GM19043 (cell line): ENCODE results near the gene TSKS.

Experiments used
- ATAC-seq: cut with Tn5 transposase; IDR thresholded peaks from one replicate; pipeline ENCODE4 v1.9.1; 2021; ENCODE audit warnings: low read depth; ENCODE audit not compliant: unreplicated experiment

Gene TSKS

DNA sequence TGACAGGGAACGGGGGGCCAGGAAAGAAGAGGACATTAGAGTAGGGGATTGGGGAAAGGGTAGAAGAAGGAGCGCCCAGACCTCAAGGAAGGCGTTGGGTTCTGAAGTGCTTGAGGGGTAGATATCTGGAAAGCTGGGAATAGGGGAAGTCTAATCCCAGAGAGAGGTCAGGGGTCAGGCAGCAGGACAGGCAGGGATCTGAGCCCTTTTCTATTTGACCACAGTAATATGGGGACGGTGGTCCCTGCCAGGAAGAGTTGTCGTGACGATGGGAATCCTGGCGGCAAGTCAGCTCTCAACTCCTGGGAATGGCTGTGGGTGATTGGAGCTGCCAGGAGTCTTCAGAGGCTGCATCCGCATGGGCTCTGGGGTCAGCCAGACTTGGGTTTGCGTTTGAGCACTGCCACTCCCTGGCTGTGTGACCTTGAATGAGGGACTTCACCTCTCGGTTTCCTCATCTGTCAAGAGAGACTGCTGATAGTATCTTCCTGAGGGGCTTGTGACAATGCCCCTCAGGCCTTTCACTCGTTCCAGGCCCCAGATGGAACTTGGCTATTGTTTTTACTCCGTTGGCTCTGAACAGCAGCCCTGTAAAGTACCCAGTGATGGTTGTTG, 5.0 kb upstream of the TSKS start:
- no peak for ATAC-seq

DNA sequence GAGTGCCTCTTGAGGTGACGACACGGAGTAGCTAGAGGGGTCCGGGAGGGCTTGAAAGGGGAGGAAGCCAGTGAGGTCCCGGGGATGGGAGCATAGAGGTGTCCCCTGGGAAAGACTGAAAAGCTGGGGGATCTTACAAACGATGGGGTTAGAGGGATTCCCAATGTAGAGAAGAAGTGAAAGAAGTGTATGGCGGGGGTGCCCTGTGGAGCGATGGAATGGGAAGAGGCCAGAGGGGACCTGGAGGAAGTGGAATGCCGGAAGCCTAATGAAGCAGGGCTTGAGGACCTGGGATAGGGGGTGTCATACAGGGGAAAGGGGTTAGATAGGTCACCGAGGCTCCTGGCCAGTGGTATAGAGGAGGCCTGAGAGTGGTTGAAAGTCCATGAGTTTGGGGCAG, 4.3 kb upstream of the TSKS start:
- no peak for ATAC-seq

DNA sequence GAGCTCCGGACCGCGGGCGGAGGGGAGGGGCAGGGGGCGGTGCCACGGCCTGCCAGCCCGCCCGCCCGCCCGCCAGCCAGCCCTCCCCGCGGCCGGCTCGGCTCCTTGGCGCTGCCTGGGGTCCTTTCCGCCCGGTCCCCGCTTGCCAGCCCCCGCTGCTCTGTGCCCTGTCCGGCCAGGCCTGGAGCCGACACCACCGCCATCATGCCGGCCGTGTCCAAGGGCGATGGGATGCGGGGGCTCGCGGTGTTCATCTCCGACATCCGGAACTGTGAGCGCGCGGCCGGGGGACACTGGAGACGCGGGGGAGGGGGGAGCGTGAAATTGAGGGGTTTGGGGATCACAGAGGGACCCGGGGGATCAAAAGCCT, 3.8 kb upstream of the TSKS start, which contains the start of gene AP2A1:
Gene AP2A1, plus strand, starts transcription at position 72 of the 370 bp plus-strand sequence. Its CDS starts 133 bp downstream, at position 205.
- no peak for ATAC-seq

- peak; percentile 86 for ATAC-seq
Observed at GRCh38 chr19:49766007-49766929, 3.2 kb upstream of the TSKS start.

- ATAC-seq: no peak
Observed at GRCh38 chr19:49764341-49764740, 1.2 kb upstream of the TSKS start.

GRCh38 chr19:49761625-49762311, 1.3 kb downstream of the TSKS start:
- no peak for ATAC-seq

GRCh38 chr19:49761249-49761624, 1.9 kb downstream of the TSKS start:
- ATAC-seq: no peak

- ATAC-seq: no peak
Observed at GRCh38 chr19:49758292-49758691, 4.8 kb downstream of the TSKS start.

- ATAC-seq: no peak
Observed at GRCh38 chr19:49755956-49756355, 7.2 kb downstream of the TSKS start.

DNA sequence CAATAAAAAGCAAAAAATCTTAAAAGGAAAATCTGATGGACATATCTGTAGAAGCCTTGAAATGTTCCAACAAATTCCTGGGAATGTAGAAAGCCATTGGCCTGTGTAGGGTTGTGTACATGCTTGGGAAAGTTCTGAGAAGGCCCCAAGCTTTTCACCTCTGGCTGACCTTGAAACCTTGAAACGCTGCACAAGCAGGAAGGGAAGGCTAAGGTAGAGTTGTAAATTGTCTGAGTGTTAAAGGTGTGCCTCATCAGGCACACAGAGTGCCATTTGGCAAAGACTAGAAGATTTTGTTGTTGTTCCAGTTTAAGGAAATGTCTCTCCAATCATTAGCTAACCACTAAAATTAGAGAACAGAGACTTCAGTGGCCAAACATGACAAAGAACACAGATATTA, 10.4 kb downstream of the TSKS start:
- ATAC-seq: no peak

DNA sequence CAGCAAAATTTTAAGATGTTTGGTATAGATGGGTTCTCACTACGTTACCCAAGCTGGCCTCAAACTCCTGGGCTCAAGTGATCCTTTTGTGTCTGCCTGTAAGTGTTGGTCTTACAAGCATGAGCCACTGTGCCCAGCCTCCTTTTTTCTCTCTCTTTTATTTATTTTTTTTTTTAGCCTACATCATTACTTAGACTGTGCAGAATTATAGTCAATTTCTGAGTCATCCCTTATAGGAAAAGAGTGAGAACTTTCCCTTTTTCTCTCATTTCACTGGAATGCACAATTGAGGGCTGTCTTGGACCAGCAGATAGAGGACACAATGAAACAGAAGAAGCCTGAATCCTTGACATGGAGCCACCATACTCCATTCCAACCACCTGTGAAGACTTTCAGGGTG, 13.3 kb downstream of the TSKS start:
- no peak for ATAC-seq

DNA sequence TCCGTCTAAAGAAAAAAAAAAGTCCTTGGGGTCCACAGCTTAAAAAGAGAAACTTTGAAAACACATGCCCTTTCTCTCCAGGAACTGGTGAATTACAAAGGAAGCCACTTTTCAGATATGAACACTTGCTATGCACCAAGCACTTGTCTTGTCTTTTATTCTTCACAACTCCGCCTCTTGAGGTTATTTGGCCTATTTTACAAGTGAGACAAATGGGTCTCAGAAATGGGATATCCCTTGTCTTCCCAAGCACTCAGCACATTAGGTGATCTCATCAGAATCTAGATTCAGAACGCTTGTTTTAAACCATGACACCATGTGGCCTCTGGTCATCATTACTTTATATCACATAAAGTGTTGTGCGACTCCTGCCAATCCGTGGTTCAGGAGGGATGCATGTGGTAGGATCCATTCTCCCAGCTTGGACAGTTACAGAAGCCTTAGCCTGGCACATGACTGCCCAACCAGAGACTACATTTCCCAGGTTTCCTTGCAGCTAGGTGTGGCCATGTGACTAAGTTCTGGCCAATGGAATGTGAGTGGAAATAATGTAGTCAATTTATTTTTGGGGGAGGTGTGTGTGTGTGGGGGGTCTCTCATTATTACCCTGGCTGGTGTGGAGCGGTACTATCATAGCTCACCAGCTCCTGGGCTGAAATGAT, 13.9 kb downstream of the TSKS start:
- no peak for ATAC-seq

GRCh38 chr19:49746206-49746958, 16.7 kb downstream of the TSKS start:
- ATAC-seq: no peak

DNA sequence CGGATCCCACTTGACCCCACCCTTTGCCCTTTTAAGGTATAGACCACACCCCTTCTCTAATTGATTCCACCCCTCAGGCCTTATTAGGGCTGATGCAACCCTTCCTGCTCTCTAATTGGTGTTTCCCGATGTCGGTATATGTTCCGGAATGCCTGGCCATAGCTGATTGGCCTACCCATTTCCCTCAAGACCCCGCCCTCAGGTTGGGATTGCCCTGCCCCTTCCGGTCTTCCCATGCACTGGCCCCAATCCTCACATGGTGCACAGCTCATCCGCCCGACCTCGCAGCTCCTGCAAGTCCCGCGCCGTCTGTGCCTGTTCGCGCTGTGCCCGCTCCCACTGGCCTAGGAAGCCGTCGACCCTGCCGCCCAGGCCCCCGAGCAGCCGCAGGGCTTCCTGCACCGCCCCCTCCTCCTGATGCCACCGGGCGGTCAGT, 18.1 kb downstream of the TSKS start:
- ATAC-seq: no peak

- ATAC-seq: no peak
Observed at GRCh38 chr19:49741210-49741844, 21.8 kb downstream of the TSKS start.

DNA sequence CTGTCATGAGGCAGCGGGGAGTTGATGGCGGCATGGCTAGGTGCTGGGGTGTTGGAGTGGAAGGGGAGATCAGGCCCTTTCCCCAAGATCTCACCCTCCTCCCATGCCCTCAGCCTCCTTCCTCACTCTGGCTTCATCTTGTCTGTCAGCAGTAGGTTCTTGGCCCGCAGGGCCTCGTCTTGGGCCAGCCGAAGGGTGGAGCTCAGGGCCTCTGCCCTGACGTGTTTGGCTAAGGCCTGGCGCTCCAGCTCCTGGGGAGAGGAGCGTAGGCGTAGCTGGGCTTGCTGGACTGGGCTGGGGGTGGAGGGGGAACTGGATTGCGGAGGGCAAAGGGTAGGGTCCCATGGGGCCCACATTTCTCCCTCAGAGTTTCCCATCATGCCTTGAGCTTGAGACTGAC, 23.2 kb downstream of the TSKS start:
- no peak for ATAC-seq

- no peak for ATAC-seq
Observed at GRCh38 chr19:49739098-49739497, 24.0 kb downstream of the TSKS start.

DNA sequence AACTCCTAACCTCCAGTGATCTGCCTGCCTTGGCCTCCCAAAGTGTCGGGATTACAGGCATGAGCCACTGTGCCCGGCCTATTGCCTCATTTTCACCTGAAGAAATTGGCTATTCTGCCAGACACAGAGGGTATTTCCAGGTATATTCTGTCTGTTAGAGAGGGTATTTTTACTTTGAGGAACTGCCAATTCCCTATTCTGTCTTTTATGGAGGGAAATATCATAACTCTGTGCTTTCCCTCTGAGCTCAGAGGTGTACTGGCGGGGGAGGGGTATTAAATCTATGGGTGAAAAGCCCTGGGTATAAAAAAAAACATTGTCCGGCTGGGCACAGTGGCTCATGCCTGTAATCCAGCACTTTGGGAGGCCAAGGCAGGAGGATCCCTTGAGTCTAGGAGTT, 24.8 kb downstream of the TSKS start:
- ATAC-seq: no peak

DNA sequence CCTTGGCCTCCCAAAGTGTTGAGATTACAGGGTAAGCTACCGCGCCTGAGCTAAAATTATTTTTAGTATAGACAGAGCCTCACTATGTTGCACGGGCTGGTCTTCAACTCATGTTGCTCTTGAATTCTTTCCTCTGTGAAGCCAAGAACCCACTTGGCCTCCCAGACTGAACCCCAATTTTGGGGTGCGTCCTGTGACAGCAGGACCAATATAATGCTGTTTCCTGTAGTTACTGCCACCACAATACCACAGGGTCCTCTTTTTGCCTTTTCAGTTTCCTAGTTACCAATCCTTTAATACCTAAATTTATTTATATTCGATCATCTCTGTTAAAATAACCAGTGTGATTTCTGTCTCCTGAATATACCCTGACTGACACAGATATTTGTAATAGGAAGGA, 32.9 kb downstream of the TSKS start:
- ATAC-seq: no peak
